Liver (tissue), 9 donors: ENCODE results near the gene P2RY14. TPM values are rescaled to one million over a fixed set of nuclear protein-coding genes. Genes with fewer than 3 reads are reported as not detected.

ENCODE experiments used
- DNase-seq: peaks from one replicate; pipeline ENCODE4 v3.0.0-alpha.2; 2017; ENCODE audit warnings: low spot score
- H3K27ac ChIP-seq, 2 donors: one replicate each; pipeline ENCODE4 v1.7.0; 2013; ENCODE audit warnings: inconsistent platforms in 2 of 2, low read length in 2 of 2, control low read depth in 1 of 2, low read depth in 1 of 2, mild to moderate bottlenecking in 1 of 2
- H3K27me3 ChIP-seq, 4 donors: one replicate each; pipeline versions ENCODE4 v1.6.1 to v1.7.0; 2013; ENCODE audit warnings: low read length in 3 of 4, inconsistent platforms in 1 of 4, mild to moderate bottlenecking in 1 of 4, moderate library complexity in 1 of 4; ENCODE audit not compliant: control insufficient read depth in 4 of 4, insufficient read depth in 4 of 4
- H3K36me3 ChIP-seq, 4 donors: one replicate each; pipeline versions ENCODE4 v1.6.1 to v1.7.0; 2013; ENCODE audit warnings: low read length in 3 of 4, mild to moderate bottlenecking in 3 of 4, low read depth in 1 of 4, moderate library complexity in 1 of 4; ENCODE audit not compliant: control insufficient read depth in 4 of 4, insufficient read depth in 3 of 4
- H3K4me1 ChIP-seq, 4 donors: one replicate each; pipeline versions ENCODE4 v1.6.1 to v1.7.0; 2013; ENCODE audit warnings: low read length in 3 of 4, mild to moderate bottlenecking in 3 of 4, moderate library complexity in 1 of 4; ENCODE audit not compliant: control insufficient read depth in 4 of 4, insufficient read depth in 4 of 4
- H3K4me3 ChIP-seq, 3 donors: one replicate each; pipeline versions ENCODE4 v1.6.1 to v1.7.0; 2013; ENCODE audit warnings: low read length in 3 of 3, control low read depth in 1 of 3, low read depth in 1 of 3, mild to moderate bottlenecking in 1 of 3
- H3K9ac ChIP-seq, 2 donors: one replicate each; pipeline ENCODE4 v1.7.0; 2013; ENCODE audit warnings: low read length in 2 of 2, mild to moderate bottlenecking in 2 of 2, moderate library complexity in 2 of 2, control low read depth in 1 of 2, low read depth in 1 of 2
- H3K9me3 ChIP-seq, 4 donors: one replicate each; pipeline versions ENCODE4 v1.6.1 to v1.7.0; 2013; ENCODE audit warnings: low read length in 3 of 4; ENCODE audit not compliant: control insufficient read depth in 4 of 4
- CTCF ChIP-seq: fragments of 150-350 bp; IDR thresholded peaks from 2 replicates; pipeline ENCODE4 v1.5.1; 2017; ENCODE audit warnings: improper control_type of control experiment, low read depth, low read length; ENCODE audit not compliant: missing input control
- EGR1 ChIP-seq, 2 donors: IDR thresholded peaks; 2 replicates each; pipeline ENCODE4 v1.6.1; 2016 to 2018; ENCODE audit warnings: antibody characterized with exemption in 2 of 2, low read depth in 2 of 2
- FOXA1 ChIP-seq: IDR thresholded peaks from 2 replicates; pipeline ENCODE4 v1.6.1; 2016; ENCODE audit warnings: antibody characterized with exemption
- HNF4A ChIP-seq, 2 donors: conservative IDR thresholded peaks; 2 replicates each; pipeline ENCODE4 v1.6.1; 2016; ENCODE audit warnings: antibody characterized with exemption in 2 of 2, mild to moderate bottlenecking in 2 of 2
- NR2F2 ChIP-seq: IDR thresholded peaks from 2 replicates; pipeline ENCODE4 v1.6.1; 2016; ENCODE audit warnings: antibody characterized with exemption
- RAD21 ChIP-seq, 2 donors: IDR thresholded peaks; 2 replicates each; pipeline ENCODE4 v1.6.1; 2016; ENCODE audit warnings: antibody characterized with exemption in 2 of 2, mild to moderate bottlenecking in 2 of 2
- RXRA ChIP-seq, 2 donors: IDR thresholded peaks; 2 replicates each; pipeline ENCODE4 v1.6.1; 2017 to 2018; ENCODE audit warnings: antibody characterized with exemption in 2 of 2, mild to moderate bottlenecking in 1 of 2
- SP1 ChIP-seq: IDR thresholded peaks from 2 replicates; pipeline ENCODE4 v1.6.1; 2018; ENCODE audit warnings: antibody characterized with exemption, mild to moderate bottlenecking
- TAF1 ChIP-seq: conservative IDR thresholded peaks from 2 replicates; pipeline ENCODE4 v1.6.1; 2016; ENCODE audit warnings: antibody characterized with exemption, mild to moderate bottlenecking
- ZBTB33 ChIP-seq: IDR thresholded peaks from 2 replicates; pipeline ENCODE4 v1.6.1; 2016; ENCODE audit warnings: antibody characterized with exemption
- WGBS: extraction: QIAGEN DNeasy Blood & Tissue Kit; methylation state at CpG from one replicate; pipeline ENCODE4 v1.1.7; 2013; 5-methylcytosine and 5-hydroxymethylcytosine counted together
- polyA plus RNA-seq, 2 donors: library from polyadenylated mRNA; stranded (reverse) in 1 of 2; unstranded in 1 of 2; fragments of 200-250 nt in 1 of 2; fragments of >200 nt in 1 of 2; fragmentation: Nextera tagmentation in 1 of 2; extraction: Ambion mirVana in 1 of 2; gene quantifications; one replicate each; pipeline versions ENCODE4 v1.2.1 to v1.2.3, GENCODE V29; 2013 to 2015
- total RNA-seq, 2 donors: library from RNA; depleted of rRNA; stranded (reverse); fragments of >200 nt; gene quantifications; one replicate each; pipeline ENCODE4 v1.2.3, GENCODE V29; 2014
- TF ChIP-seq, protein P1 (sequence below): IDR thresholded peaks from 2 replicates; pipeline ENCODE4 v1.6.1; 2016; ENCODE audit warnings: antibody characterized with exemption
- TF ChIP-seq, protein P2 (sequence below): IDR thresholded peaks from 2 replicates; pipeline ENCODE4 v1.6.1; 2016; ENCODE audit warnings: antibody characterized with exemption, mild to moderate bottlenecking
- donor health status: healthy.
- donor health status: healthy.
- donor health status: healthy.
- donor health status: healthy.
- donor health status: healthy.

Gene P2RY14
- total and polyA plus RNA-seq, 4 donors: 0.10 to 0.37 (median 0.22) TPM

- TF ChIP-seq CTCF: no peak
- no peak for TF ChIP-seq FOXA1
- TF ChIP-seq, protein P1, sequence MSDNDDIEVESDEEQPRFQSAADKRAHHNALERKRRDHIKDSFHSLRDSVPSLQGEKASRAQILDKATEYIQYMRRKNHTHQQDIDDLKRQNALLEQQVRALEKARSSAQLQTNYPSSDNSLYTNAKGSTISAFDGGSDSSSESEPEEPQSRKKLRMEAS: no peak
- TF ChIP-seq TAF1: no peak
- TF ChIP-seq ZBTB33: no peak
Observed at GRCh38 chr3:151169262-151169947, 108.9 kb downstream of the P2RY14 start (continued).

DNA sequence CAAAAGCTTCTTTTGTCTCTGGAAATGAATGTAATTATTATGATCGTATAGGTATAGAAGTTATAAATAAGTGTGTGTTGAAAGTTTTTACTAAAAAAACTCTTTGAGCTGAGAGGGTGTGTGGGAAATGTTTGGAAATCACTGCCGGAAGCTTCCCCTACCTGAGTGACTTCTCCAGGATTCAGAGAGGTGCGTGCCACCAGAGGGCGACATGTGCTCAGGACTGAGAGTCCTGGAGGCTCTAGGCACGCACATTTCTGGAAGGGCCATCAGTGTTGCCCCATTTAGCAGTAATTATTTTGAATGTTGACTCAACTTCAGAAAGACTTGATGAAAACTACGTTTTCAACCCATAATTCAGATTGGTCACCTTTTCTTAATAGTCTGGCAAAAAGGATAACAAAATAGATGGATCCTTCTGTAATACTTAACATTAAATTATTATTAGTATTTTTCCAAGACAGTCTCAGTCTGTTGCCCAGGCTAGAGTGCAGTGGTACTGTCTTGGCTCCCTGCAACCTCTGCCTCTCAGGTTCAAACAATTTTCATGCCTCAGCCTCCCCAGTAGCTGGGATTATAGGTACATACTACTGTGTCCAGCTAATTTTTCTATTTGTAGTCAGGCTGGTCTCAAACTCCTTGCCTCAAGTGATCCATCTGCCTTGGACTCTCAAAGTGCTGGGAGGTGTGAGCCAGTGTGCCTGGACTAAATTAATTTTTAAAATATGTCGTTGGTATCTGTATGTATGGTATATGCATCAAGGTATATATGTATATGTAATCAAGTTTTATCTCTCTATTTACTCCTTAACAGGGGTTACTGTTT lies 109.9 kb downstream of the P2RY14 start:
- H3K36me3 ChIP-seq: no peaks in the 10 kb centered on the region
- no peaks in the 10 kb centered on the region for H3K9me3 ChIP-seq
- no peaks in the 10 kb centered on the region for H3K4me1 ChIP-seq
- no peak for TF ChIP-seq NR2F2
- peak; percentile 87 for TF ChIP-seq CTCF
- no peak for TF ChIP-seq SP1
- TF ChIP-seq, protein P2, sequence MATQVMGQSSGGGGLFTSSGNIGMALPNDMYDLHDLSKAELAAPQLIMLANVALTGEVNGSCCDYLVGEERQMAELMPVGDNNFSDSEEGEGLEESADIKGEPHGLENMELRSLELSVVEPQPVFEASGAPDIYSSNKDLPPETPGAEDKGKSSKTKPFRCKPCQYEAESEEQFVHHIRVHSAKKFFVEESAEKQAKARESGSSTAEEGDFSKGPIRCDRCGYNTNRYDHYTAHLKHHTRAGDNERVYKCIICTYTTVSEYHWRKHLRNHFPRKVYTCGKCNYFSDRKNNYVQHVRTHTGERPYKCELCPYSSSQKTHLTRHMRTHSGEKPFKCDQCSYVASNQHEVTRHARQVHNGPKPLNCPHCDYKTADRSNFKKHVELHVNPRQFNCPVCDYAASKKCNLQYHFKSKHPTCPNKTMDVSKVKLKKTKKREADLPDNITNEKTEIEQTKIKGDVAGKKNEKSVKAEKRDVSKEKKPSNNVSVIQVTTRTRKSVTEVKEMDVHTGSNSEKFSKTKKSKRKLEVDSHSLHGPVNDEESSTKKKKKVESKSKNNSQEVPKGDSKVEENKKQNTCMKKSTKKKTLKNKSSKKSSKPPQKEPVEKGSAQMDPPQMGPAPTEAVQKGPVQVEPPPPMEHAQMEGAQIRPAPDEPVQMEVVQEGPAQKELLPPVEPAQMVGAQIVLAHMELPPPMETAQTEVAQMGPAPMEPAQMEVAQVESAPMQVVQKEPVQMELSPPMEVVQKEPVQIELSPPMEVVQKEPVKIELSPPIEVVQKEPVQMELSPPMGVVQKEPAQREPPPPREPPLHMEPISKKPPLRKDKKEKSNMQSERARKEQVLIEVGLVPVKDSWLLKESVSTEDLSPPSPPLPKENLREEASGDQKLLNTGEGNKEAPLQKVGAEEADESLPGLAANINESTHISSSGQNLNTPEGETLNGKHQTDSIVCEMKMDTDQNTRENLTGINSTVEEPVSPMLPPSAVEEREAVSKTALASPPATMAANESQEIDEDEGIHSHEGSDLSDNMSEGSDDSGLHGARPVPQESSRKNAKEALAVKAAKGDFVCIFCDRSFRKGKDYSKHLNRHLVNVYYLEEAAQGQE: no peak
- peak; percentile 98 to 99 for TF ChIP-seq RAD21 (IDR thresholded peaks at IDR 0.05)
- no peak for TF ChIP-seq EGR1 (IDR thresholded peaks at IDR 0.05; ENCODE audit: low read depth in 2 of 2)
- TF ChIP-seq RXRA (IDR thresholded peaks at IDR 0.05): peak in 1 of 2 donors; percentile 41
- peak in 1 of 2 donors; percentile 29 for TF ChIP-seq HNF4A (conservative IDR thresholded peaks at IDR 0.05)
- H3K9ac ChIP-seq: no peak overlapping the region
- peak; percentile 77 for DNase-seq
- no peak overlapping the region for H3K27ac ChIP-seq
- no peak overlapping the region for H3K4me3 ChIP-seq
- H3K27me3 ChIP-seq: no peaks in the 10 kb centered on the region
- 17% methylated on average over 7 of the region's 7 CpGs for WGBS
